ENCODE measurements around the gene BARHL1.
A peak's percentile ranks its signal among the peaks of the same experiment; 100 is the strongest.
"Not testable (repeated sequence)": the region's sequence is repeated elsewhere in the genome, so short reads cannot be mapped to it uniquely, and the experiment has no call there.

BARHL1 gene

GRCh38 chr9:132554755-132555154 lies 27.7 kb upstream of the BARHL1 start:
- intact Hi-C loops (cut with DNase I): no loop called here
- no peak for DNase-seq

- intact Hi-C loops (cut with DNase I): no loop called here
- DNase-seq: no peak
Observed at GRCh38 chr9:132555528-132555927, 26.9 kb upstream of the BARHL1 start.

- DNase-seq: no peak
- intact Hi-C loops (cut with DNase I): no loop called here
Observed at GRCh38 chr9:132556235-132556634, 26.2 kb upstream of the BARHL1 start.

- DNase-seq: no peak
- intact Hi-C loops (cut with DNase I): no loop called here
Observed at GRCh38 chr9:132556714-132557113, 25.7 kb upstream of the BARHL1 start.

- DNase-seq: no peak
- intact Hi-C loops (cut with DNase I): no loop called here
Observed at GRCh38 chr9:132557159-132557558, 25.2 kb upstream of the BARHL1 start.

GRCh38 chr9:132559711-132560110 lies 22.7 kb upstream of the BARHL1 start:
- intact Hi-C loops (cut with DNase I): no loop called here
- DNase-seq: no peak

GRCh38 chr9:132560616-132561202 lies 21.7 kb upstream of the BARHL1 start:
- no peak for DNase-seq
- intact Hi-C loops (cut with DNase I): no loop called here

- intact Hi-C loops (cut with DNase I): no loop called here
- DNase-seq: no peak
Observed at GRCh38 chr9:132562306-132562573, 20.2 kb upstream of the BARHL1 start.

- DNase-seq: no peak
- intact Hi-C loops (cut with DNase I): no loop called here
Observed at GRCh38 chr9:132564526-132564925, 17.9 kb upstream of the BARHL1 start.

GRCh38 chr9:132568787-132569186 lies 13.6 kb upstream of the BARHL1 start:
- intact Hi-C loops (cut with DNase I); DNase-seq: not testable (repeated sequence)

GRCh38 chr9:132571806-132572600 lies 10.4 kb upstream of the BARHL1 start:
- intact Hi-C loops (cut with DNase I): no loop called here
- DNase-seq: no peak

GRCh38 chr9:132572921-132573320 lies 9.5 kb upstream of the BARHL1 start:
- intact Hi-C loops (cut with DNase I): no loop called here
- no peak for DNase-seq

- intact Hi-C loops (cut with DNase I): no loop called here
- peak; percentile 53 to 92 (median 76) for DNase-seq
Observed at GRCh38 chr9:132575005-132575609, 7.3 kb upstream of the BARHL1 start.

GRCh38 chr9:132575811-132576210 lies 6.6 kb upstream of the BARHL1 start:
- intact Hi-C loops (cut with DNase I): no loop called here
- DNase-seq: no peak

GRCh38 chr9:132577119-132577518 lies 5.3 kb upstream of the BARHL1 start:
- intact Hi-C loops (cut with DNase I): no loop called here
- no peak for DNase-seq

- DNase-seq: no peak
- intact Hi-C loops (cut with DNase I): no loop called here
Observed at GRCh38 chr9:132578367-132578932, 4.0 kb upstream of the BARHL1 start.

- intact Hi-C loops (cut with DNase I): no loop called here
- DNase-seq: no peak
Observed at GRCh38 chr9:132579427-132579798, 3.0 kb upstream of the BARHL1 start.

GRCh38 chr9:132582786-132583583 lies 579 bp downstream of the BARHL1 start:
- intact Hi-C loops (cut with DNase I): no loop called here
- DNase-seq: no peak

GRCh38 chr9:132583584-132584304 lies 1.3 kb downstream of the BARHL1 start:
- no peak for DNase-seq
- intact Hi-C loops (cut with DNase I): no loop called here

All from head of caudate nucleus (tissue), 42 donors.